ENCODE data around the gene ZNF785. TPM values are rescaled to one million over a fixed set of nuclear protein-coding genes. Genes with fewer than 3 reads are reported as not detected.
A peak's percentile ranks its signal among the peaks of the same experiment; 100 is the strongest.

ZNF785 gene
- total and polyA plus RNA-seq, 2 of the 13 experiments (the other 11 are each of a cell fraction or from before 2014, with no cell fraction given) = 0.01 TPM; not detected in 1

DNA sequence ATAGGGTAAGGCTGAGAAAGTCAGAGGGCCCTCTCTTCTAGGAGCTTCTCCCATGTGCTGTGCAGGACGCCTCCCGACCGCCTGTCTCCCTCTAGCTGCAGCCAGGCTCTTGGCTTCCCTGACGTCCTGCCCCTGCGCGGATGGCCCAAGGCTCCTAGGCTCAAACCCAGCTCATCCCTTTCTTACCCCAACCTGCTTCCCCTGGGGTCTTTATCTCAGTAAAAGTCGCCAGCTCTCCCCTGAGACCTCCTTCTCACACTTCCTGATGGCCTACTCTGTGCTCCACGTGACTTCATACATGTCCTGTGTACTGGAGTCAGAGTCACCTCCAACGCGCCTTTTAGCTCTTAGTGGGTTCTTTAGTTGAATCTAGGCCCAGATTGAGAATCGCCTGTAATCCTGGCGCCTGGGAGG lies 49.7 kb downstream of the ZNF785 start (continued):
- TF ChIP-seq, protein P1, sequence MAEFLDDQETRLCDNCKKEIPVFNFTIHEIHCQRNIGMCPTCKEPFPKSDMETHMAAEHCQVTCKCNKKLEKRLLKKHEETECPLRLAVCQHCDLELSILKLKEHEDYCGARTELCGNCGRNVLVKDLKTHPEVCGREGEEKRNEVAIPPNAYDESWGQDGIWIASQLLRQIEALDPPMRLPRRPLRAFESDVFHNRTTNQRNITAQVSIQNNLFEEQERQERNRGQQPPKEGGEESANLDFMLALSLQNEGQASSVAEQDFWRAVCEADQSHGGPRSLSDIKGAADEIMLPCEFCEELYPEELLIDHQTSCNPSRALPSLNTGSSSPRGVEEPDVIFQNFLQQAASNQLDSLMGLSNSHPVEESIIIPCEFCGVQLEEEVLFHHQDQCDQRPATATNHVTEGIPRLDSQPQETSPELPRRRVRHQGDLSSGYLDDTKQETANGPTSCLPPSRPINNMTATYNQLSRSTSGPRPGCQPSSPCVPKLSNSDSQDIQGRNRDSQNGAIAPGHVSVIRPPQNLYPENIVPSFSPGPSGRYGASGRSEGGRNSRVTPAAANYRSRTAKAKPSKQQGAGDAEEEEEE (CRISPR knock-in tag; IDR thresholded peaks at IDR 0.05; ENCODE audit: borderline replicate concordance) = no peak; the same call in 1 of the 2 replicates
- TF ChIP-seq ZNF230 (CRISPR knock-in tag; IDR thresholded peaks at IDR 0.05) = peak; percentile 78
- no peak; the same call in 1 of the 2 replicates for TF ChIP-seq ZNF777 (CRISPR knock-in tag; IDR thresholded peaks at IDR 0.05)
- TF ChIP-seq KDM5B (CRISPR knock-in tag; IDR thresholded peaks at IDR 0.05; ENCODE audit: borderline replicate concordance) = peak; percentile 85
- TF ChIP-seq KDM4B (CRISPR knock-in tag; IDR thresholded peaks at IDR 0.05) = no peak
- TF ChIP-seq, protein P2, sequence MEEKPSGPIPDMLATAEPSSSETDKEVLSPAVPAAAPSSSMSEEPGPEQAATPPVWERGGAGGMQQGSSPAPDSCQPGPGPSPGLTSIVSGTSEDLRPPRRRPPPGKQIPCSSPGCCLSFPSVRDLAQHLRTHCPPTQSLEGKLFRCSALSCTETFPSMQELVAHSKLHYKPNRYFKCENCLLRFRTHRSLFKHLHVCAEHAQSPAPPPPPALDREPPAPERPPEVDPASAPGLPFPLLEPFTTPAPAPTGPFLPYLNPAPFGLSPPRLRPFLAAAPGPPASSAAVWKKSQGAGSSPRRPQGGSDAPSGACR (CRISPR knock-in tag; IDR thresholded peaks at IDR 0.05) = no peak
- peak; percentile 57; the same call in 1 of the 2 replicates for TF ChIP-seq FOSL2 (CRISPR knock-in tag; IDR thresholded peaks at IDR 0.05)
- TF ChIP-seq ZFY (CRISPR knock-in tag; IDR thresholded peaks at IDR 0.05) = peak; percentile 73
- no peak for TF ChIP-seq RARG (CRISPR knock-in tag; IDR thresholded peaks at IDR 0.05; ENCODE audit: low read depth)
- peak; percentile 45; the same call in 1 of the 2 replicates for TF ChIP-seq YEATS2 (CRISPR knock-in tag; IDR thresholded peaks at IDR 0.05; ENCODE audit: borderline replicate concordance)
- TF ChIP-seq IKZF4 (CRISPR knock-in tag; IDR thresholded peaks at IDR 0.05; ENCODE audit: borderline replicate concordance, low read depth, not compliant biosample characterization) = no peak
- TF ChIP-seq TEAD3 (CRISPR knock-in tag; optimal IDR thresholded peaks at IDR 0.05; ENCODE audit: borderline replicate concordance) = no peak
- TF ChIP-seq RFX1 (IDR thresholded peaks at IDR 0.05) = no peak
- TF ChIP-seq ZNF703 (CRISPR knock-in tag; IDR thresholded peaks at IDR 0.05; ENCODE audit: borderline replicate concordance) = no peak
- no peak for TF ChIP-seq BRF2 (CRISPR knock-in tag; IDR thresholded peaks at IDR 0.05)
- TF ChIP-seq RBM22 (optimal IDR thresholded peaks at IDR 0.05; ENCODE audit: low read length) = no peak
- peak; percentile 79 for TF ChIP-seq ZBTB26 (CRISPR knock-in tag; IDR thresholded peaks at IDR 0.05; ENCODE audit: borderline replicate concordance)
- TF ChIP-seq RFXAP (CRISPR knock-in tag; IDR thresholded peaks at IDR 0.05; ENCODE audit: borderline replicate concordance) = no peak
- TF ChIP-seq, protein P3, sequence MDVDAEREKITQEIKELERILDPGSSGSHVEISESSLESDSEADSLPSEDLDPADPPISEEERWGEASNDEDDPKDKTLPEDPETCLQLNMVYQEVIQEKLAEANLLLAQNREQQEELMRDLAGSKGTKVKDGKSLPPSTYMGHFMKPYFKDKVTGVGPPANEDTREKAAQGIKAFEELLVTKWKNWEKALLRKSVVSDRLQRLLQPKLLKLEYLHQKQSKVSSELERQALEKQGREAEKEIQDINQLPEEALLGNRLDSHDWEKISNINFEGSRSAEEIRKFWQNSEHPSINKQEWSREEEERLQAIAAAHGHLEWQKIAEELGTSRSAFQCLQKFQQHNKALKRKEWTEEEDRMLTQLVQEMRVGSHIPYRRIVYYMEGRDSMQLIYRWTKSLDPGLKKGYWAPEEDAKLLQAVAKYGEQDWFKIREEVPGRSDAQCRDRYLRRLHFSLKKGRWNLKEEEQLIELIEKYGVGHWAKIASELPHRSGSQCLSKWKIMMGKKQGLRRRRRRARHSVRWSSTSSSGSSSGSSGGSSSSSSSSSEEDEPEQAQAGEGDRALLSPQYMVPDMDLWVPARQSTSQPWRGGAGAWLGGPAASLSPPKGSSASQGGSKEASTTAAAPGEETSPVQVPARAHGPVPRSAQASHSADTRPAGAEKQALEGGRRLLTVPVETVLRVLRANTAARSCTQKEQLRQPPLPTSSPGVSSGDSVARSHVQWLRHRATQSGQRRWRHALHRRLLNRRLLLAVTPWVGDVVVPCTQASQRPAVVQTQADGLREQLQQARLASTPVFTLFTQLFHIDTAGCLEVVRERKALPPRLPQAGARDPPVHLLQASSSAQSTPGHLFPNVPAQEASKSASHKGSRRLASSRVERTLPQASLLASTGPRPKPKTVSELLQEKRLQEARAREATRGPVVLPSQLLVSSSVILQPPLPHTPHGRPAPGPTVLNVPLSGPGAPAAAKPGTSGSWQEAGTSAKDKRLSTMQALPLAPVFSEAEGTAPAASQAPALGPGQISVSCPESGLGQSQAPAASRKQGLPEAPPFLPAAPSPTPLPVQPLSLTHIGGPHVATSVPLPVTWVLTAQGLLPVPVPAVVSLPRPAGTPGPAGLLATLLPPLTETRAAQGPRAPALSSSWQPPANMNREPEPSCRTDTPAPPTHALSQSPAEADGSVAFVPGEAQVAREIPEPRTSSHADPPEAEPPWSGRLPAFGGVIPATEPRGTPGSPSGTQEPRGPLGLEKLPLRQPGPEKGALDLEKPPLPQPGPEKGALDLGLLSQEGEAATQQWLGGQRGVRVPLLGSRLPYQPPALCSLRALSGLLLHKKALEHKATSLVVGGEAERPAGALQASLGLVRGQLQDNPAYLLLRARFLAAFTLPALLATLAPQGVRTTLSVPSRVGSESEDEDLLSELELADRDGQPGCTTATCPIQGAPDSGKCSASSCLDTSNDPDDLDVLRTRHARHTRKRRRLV (CRISPR knock-in tag; IDR thresholded peaks at IDR 0.05) = peak; percentile 49; the same call in 1 of the 2 replicates
- TF ChIP-seq REL (CRISPR knock-in tag; conservative IDR thresholded peaks at IDR 0.05) = no peak
